HG03039 (cell line): Measurements from ENCODE around the gene CGB3.

Experiments
- ATAC-seq: cut with Tn5 transposase; IDR thresholded peaks from one replicate; pipeline ENCODE4 v1.9.1; 2021; ENCODE audit warnings: mild to moderate bottlenecking, moderate library complexity; ENCODE audit not compliant: unreplicated experiment

CGB3 gene

DNA sequence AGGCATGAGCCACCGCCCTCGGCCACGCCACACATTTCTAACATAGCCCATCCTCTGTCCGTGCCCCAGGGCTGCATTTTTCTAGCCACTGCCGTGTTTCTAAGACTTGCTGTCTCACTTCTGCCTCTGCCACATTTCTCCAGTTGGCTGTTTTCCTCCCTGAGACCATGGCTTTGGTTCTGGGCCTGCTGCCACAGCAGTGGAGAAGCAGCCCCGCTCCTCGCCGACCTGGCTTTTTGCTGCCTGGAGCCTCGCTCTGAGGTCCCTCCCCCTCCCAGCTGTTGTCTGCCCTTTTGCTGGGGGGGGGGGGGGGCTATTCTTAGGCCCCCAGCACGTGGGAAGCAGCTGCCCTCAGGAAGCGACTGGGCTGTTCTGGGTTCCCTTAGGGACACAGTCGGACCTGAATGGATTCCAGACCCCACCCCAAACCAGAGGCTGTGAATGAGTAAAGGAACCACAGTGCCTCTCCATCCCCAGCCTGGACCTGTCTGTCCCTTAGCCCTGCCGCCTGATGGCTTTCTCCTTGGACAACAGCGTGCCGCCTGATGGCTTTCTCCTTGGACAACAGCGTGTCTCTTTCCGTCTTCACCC lies 34.3 kb downstream of the CGB3 start:
- ATAC-seq, result no peak

DNA sequence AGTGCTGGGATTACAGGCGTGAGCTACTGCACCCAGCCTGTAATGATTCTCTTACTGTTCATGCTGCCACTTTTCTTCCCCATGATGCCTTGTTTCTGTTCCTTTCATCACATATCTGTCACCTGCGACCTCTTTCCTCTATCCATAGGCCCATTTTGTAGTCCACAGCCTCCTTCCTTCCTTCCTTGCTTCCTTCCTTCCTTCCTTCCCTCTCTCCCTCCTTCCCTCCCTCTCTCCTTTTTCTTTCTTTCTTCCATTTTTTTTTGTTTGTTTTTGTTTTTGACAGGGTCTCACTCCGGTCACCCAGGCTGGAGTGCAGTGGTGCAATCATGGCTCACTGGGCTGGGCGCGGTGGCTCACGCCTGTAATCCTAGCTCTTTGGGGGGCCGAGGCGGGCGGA lies 35.3 kb downstream of the CGB3 start:
- ATAC-seq, result no peak

DNA sequence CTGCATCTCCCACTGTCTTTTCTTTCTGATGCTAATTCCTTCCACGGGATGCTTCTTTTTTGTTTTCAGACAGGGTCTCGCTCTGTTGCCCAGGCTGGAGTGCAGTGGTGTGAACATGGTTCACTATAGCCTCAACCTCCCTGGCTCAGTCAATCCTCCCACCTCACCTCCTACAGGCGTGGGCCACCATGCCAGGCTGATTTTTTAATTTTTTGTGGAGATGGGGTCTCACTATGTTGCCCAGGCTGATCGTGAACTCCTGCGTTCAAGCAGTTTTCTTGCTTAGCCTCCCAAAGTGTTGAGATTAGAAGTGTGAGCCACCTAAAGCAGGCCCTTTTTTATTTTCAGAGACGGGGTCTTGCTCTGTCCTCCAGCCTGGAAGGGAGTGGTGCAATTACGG lies 35.8 kb downstream of the CGB3 start:
- no peak for ATAC-seq

DNA sequence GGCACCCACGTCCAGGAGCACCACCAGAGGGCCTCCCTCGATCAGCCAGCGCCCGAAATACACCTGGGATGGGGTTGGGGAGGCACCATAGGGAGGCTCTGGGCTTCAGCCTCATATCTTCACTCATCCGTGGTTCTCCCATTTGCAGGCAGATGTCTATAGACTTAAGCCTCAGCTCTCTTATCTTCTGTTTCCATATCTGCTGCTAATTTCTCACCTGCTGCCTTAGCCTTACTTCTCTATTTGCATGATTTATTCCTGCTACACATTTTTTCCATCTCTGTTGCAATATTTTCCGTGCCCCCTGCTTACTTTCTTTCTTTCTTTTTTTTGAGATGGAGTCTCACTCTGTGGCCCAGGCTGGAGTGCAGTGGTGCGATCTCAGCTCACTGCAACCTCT lies 36.8 kb downstream of the CGB3 start:
- no peak for ATAC-seq

DNA sequence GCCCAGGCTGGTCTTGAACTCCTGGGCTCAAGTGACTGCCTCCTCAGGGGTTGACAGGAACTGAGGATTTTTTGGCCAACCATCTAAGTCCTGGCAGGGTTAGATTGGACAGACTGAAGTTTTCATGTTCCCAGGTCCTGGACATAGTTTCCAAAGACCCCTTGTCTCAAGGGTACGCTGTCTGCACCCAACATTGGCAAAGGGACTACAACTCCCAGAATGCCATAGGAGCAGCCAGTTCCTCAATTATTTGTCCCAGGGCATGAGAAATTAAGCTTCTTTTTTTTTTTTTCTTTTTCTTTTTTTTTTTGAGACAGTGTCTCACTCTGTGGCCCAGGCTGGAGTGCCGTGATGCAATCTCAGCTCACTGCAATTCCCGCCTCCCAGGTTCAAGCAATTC lies 37.9 kb downstream of the CGB3 start:
- ATAC-seq, result no peak

DNA sequence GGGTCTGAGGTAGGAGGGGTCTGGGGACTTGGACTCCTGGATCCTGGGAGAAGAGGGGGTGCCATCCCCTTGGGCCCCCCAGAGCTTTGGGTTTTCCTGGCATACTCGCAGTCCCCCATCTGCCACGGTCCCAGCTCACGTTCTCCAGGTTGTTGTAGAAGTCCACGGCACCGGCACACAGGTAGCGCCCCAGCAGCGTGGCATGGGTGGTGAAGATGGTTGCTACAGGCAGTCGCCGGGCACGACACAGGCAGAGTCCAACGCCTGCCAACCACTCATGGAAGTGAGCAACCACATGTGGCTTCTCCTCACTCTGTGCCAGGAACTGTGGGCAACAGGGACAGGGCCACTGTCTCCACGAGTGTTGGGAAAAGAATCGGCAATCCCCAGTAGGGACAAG lies 38.4 kb downstream of the CGB3 start:
- no peak for ATAC-seq

DNA sequence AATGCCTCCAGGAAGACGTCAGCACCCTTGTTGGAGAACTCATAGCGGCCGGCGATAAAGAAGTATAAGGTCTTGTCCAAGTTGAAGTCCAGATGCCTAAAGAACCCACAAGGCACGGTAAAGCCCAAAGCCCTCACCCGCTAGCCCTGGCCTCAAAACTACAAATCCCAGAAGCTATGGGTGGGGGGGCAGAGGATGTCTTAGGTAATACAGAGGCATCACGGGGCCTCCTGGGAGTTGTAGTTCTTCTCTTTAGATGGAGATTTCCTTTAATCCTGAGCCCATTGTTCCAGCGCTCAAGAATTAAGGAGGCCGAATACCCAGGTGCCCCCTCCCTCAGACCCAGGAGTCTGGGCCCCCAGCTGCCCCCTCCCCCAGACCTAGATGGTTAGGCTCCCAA lies 41.9 kb downstream of the CGB3 start:
- ATAC-seq, result no peak

DNA sequence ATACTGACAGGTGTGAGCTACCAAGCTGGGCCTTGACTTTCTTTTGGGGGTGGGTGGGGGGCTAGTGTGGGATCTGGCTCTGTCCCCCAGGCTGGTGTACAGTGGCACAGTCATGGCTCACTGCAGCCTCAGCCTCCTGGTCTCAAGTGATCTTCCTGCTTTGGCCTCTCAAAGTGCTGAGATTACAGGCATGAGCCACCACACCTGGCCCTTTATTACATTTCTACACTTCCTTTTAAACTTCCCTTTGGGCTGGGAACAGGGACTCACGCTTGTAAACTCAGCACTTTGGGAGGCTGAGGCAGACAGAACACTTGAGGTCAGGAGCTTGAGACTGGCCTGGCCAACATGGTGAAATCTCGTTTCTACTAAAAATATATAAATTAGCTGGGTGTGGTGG lies 47.1 kb downstream of the CGB3 start:
- ATAC-seq, result no peak

DNA sequence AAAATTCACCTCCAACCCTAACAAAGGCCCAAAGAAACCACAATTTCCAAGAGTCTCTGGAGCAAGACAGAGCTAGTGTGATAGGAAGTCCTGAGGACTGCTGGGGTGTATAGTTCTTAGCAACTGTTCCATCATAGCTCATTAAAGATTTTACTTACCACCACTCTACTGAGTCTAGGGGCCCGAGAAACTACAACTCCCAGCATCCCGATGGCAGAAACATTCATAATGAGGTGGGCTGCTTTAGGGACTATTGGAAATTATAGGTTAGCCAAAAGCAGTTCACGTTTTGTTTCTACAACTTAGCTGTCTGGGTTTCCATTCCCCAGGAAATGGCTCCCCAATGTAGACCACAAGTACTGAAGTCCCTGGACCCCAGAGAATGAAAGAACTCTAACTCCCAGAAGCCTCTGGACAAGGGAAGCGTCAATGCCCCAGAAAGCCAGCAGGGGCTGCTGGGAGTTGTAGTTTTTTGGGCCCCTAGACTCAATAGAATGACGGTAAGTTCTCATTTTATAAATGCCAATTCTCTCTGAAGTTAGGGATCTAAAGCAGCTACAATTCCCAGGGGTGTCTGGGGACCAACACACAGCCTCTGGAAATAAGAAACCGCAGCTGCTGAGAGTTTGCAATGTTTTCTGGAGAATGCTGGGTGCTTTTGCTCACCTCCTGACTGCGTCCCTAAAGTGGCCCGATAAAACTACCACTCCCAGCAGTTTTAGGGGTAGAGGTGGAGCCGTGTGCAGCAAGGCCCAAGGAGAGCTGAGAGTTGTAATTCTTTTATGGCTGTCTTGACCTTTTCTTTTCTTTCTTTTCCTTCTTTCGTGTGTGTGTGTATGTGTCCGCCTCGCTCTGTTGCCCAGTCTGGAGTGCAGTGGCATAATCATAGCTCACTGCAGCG lies 47.9 kb downstream of the CGB3 start:
- ATAC-seq, result no peak
